GM23338 (cell line): Measurements from ENCODE around the gene MEGF11. TPM values are rescaled to one million over a fixed set of nuclear protein-coding genes. Genes with fewer than 3 reads are reported as not detected.

Source experiments
- ATAC-seq: fragments of 200-7000 bp; cut with Tn5 transposase; 3 replicates; pipeline ENCODE4 v1.9.1; 2020
- DNase-seq: peaks from one replicate; pipeline ENCODE4 v3.0.0-alpha.2; 2015; ENCODE audit warnings: low spot score
- H2AFZ ChIP-seq: fragments of 200-600 bp; sonication (generic); 2 replicates; pipeline ENCODE4 v1.8.0; 2016; ENCODE audit warnings: antibody characterized with exemption, mild to moderate bottlenecking, moderate library complexity
- H3F3A ChIP-seq: fragments of 200-600 bp; sonication (generic); replicated peaks from 2 replicates; pipeline ENCODE4 v1.8.0; 2017; ENCODE audit warnings: antibody characterized with exemption, mixed run types, low read depth
- H3K27ac ChIP-seq: fragments of 200-600 bp; sonication (generic); 2 replicates; pipeline ENCODE4 v1.6.1; 2016; ENCODE audit warnings: low read depth
- H3K27me3 ChIP-seq: fragments of 200-600 bp; sonication (generic); 2 replicates; pipeline ENCODE4 v1.8.0; 2016; ENCODE audit warnings: mild to moderate bottlenecking, mixed run types, moderate library complexity; ENCODE audit not compliant: insufficient read depth
- H3K36me3 ChIP-seq: fragments of 200-600 bp; sonication (generic); 2 replicates; pipeline ENCODE4 v1.8.0; 2016; ENCODE audit warnings: mild to moderate bottlenecking; ENCODE audit not compliant: insufficient read depth
- H3K4me1 ChIP-seq: fragments of 200-600 bp; sonication (generic); 2 replicates; pipeline ENCODE4 v1.8.0; 2016; ENCODE audit warnings: mild to moderate bottlenecking, moderate library complexity; ENCODE audit not compliant: insufficient read depth
- H3K4me2 ChIP-seq: fragments of 200-600 bp; sonication (generic); 2 replicates; pipeline ENCODE4 v1.7.1; 2017; ENCODE audit warnings: mixed run types
- H3K4me3 ChIP-seq: fragments of 200-600 bp; sonication (generic); 2 replicates; pipeline ENCODE4 v1.6.1; 2016; ENCODE audit warnings: mixed run types
- H3K79me2 ChIP-seq: fragments of 200-600 bp; sonication (generic); replicated peaks from 2 replicates; pipeline ENCODE4 v1.8.0; 2017; ENCODE audit warnings: mild to moderate bottlenecking; ENCODE audit not compliant: insufficient read depth
- H3K9me2 ChIP-seq: fragments of 200-600 bp; sonication (generic); 2 replicates; pipeline ENCODE4 v1.8.0; 2017; ENCODE audit not compliant: insufficient read depth
- H4K20me1 ChIP-seq: fragments of 200-600 bp; sonication (generic); replicated peaks from 2 replicates; pipeline ENCODE4 v1.8.0; 2017; ENCODE audit warnings: mild to moderate bottlenecking; ENCODE audit not compliant: insufficient read depth
- H3K27ac Mint-ChIP-seq: 2 replicates; pipeline ENCODE4 v1.8.0; 2020; ENCODE audit warnings: inconsistent platforms, mild to moderate bottlenecking, moderate library complexity, mixed read lengths
- H3K27me3 Mint-ChIP-seq: 3 replicates; pipeline ENCODE4 v1.8.0; 2022; ENCODE audit warnings: low read depth, mild to moderate bottlenecking, moderate library complexity, mixed read lengths, inconsistent platforms; ENCODE audit not compliant: insufficient read depth, poor library complexity
- H3K36me3 Mint-ChIP-seq: 3 replicates; pipeline ENCODE4 v1.8.0; 2021; ENCODE audit warnings: low read depth, mild to moderate bottlenecking, inconsistent platforms, moderate library complexity, mixed read lengths
- H3K4me1 Mint-ChIP-seq: 3 replicates; pipeline ENCODE4 v1.8.0; 2020; ENCODE audit warnings: mild to moderate bottlenecking, inconsistent platforms, mixed read lengths
- H3K4me3 Mint-ChIP-seq: 3 replicates; pipeline ENCODE4 v1.8.0; 2021; ENCODE audit warnings: moderate library complexity, mild to moderate bottlenecking, inconsistent platforms, mixed read lengths
- H3K9me3 Mint-ChIP-seq: 3 replicates; pipeline ENCODE4 v1.8.0; 2020; ENCODE audit warnings: moderate library complexity, mild to moderate bottlenecking, inconsistent platforms, mixed read lengths
- CREB1 ChIP-seq: fragments of 250-450 bp; sonication (Bioruptor Pico); IDR thresholded peaks from 2 replicates; pipeline ENCODE4 v1.5.0; 2020; ENCODE audit warnings: low read depth, mild to moderate bottlenecking, moderate library complexity
- ETS1 ChIP-seq: IDR thresholded peaks from 2 replicates; pipeline ENCODE4 v1.6.1; 2016; ENCODE audit warnings: antibody characterized with exemption
- EZH2 ChIP-seq: fragments of 200-600 bp; sonication (generic); IDR thresholded peaks from one replicate; pipeline ENCODE4 v1.8.0; 2017; ENCODE audit warnings: antibody characterized with exemption, mild to moderate bottlenecking, low read depth; ENCODE audit not compliant: unreplicated experiment
- NANOG ChIP-seq: IDR thresholded peaks from 2 replicates; pipeline ENCODE4 v1.6.1; 2016; ENCODE audit warnings: antibody characterized with exemption, borderline replicate concordance
- POLR2AphosphoS5 ChIP-seq: IDR thresholded peaks from 2 replicates; pipeline ENCODE4 v1.6.1; 2016; ENCODE audit warnings: antibody characterized with exemption, low read depth
- REST ChIP-seq: IDR thresholded peaks from one replicate; pipeline ENCODE4 v1.6.1; 2018; ENCODE audit warnings: antibody characterized with exemption; ENCODE audit not compliant: unreplicated experiment
- STAT1 ChIP-seq: IDR thresholded peaks from one replicate; pipeline ENCODE4 v1.6.1; 2016; ENCODE audit warnings: antibody characterized with exemption; ENCODE audit not compliant: unreplicated experiment
- ZNF114 ChIP-seq: fragments of 250-450 bp; sonication (Bioruptor Pico); IDR thresholded peaks from 2 replicates; pipeline ENCODE4 v1.5.0; 2020; ENCODE audit warnings: mild to moderate bottlenecking, moderate library complexity
- ZNF331 ChIP-seq: fragments of 250-450 bp; sonication (Bioruptor Pico); IDR thresholded peaks from 2 replicates; pipeline ENCODE4 v1.5.0; 2020; ENCODE audit warnings: low read depth, mild to moderate bottlenecking, moderate library complexity
- ZNF462 ChIP-seq: fragments of 250-450 bp; sonication (Bioruptor Pico); IDR thresholded peaks from 2 replicates; pipeline ENCODE4 v1.5.0; 2020; ENCODE audit warnings: mild to moderate bottlenecking, moderate library complexity
- polyA plus RNA-seq: library from polyadenylated mRNA; unstranded; fragments of >200 nt; fragmentation: Nextera tagmentation; extraction: Ambion mirVana; gene quantifications from 2 replicates; pipeline ENCODE4 v1.2.1, GENCODE V29; 2016
- total RNA-seq: library from RNA; depleted of rRNA; stranded (reverse); fragments of >200 nt; shearing (Covaris generic); gene quantifications from 2 replicates; pipeline ENCODE4 v1.2.3, GENCODE V29; 2014

The MEGF11 gene
- total and polyA plus RNA-seq, 2 experiments from 2014 or later = 1.3 to 1.9 TPM

GRCh38 chr15:65884511-65884910 is 369.0 kb downstream of the MEGF11 start (continued):
- TF ChIP-seq REST = no peak
- no peak for TF ChIP-seq POLR2AphosphoS5
- TF ChIP-seq ZNF114 (CRISPR knock-in tag) = no peak
- TF ChIP-seq NANOG = no peak
- TF ChIP-seq EZH2 = no peak
- TF ChIP-seq STAT1 = no peak
- no peak for TF ChIP-seq CREB1 (CRISPR knock-in tag)

- peaks cover 29% of the 10 kb centered on the region for H3K36me3 ChIP-seq
- ATAC-seq (peak; percentile 26; the same call in 1 of the 3 replicates), DNase-seq (peak; percentile 22)
- Mint-ChIP-seq H3K27ac (no peak overlapping the region), H3K27me3 (peaks cover 1% of the 10 kb centered on the region), H3K4me3 (no peak overlapping the region), H3K4me1 (peaks cover 25% of the 10 kb centered on the region), H3K36me3 (peaks cover 58% of the 10 kb centered on the region), H3K9me3 (no peaks in the 10 kb centered on the region)
- H3K27ac ChIP-seq = no peak overlapping the region
- peaks cover 26% of the 10 kb centered on the region; the same call in 1 of the 2 replicates for H3K79me2 ChIP-seq
- no peaks in the 10 kb centered on the region for H3K27me3 ChIP-seq
- no peaks in the 10 kb centered on the region for H3F3A ChIP-seq
- H4K20me1 ChIP-seq = peaks cover 35% of the 10 kb centered on the region
- H3K4me2 ChIP-seq = no peak overlapping the region; the same call in 1 of the 2 replicates
- H3K4me1 ChIP-seq = peaks cover 9% of the 10 kb centered on the region; the same call in 1 of the 2 replicates
- no peak overlapping the region for H2AFZ ChIP-seq
- no peaks in the 10 kb centered on the region for H3K9me2 ChIP-seq
- H3K4me3 ChIP-seq = no peak overlapping the region
- TF ChIP-seq ZNF462 (CRISPR knock-in tag) = no peak
- TF ChIP-seq ETS1 = no peak
- no peak for TF ChIP-seq ZNF331
- TF ChIP-seq NANOG = no peak
- no peak for TF ChIP-seq EZH2
- no peak for TF ChIP-seq CREB1 (CRISPR knock-in tag)
- TF ChIP-seq STAT1 = no peak
- TF ChIP-seq POLR2AphosphoS5 = no peak
- no peak for TF ChIP-seq ZNF114 (CRISPR knock-in tag)
These were observed 370.0 kb downstream of the MEGF11 start for GRCh38 chr15:65883571-65883970.
